ENCODE results near the gene ECM2.
"Not testable (repeated sequence)": the region's sequence is repeated elsewhere in the genome, so short reads cannot be mapped to it uniquely, and the experiment has no call there.

Gene ECM2

DNA sequence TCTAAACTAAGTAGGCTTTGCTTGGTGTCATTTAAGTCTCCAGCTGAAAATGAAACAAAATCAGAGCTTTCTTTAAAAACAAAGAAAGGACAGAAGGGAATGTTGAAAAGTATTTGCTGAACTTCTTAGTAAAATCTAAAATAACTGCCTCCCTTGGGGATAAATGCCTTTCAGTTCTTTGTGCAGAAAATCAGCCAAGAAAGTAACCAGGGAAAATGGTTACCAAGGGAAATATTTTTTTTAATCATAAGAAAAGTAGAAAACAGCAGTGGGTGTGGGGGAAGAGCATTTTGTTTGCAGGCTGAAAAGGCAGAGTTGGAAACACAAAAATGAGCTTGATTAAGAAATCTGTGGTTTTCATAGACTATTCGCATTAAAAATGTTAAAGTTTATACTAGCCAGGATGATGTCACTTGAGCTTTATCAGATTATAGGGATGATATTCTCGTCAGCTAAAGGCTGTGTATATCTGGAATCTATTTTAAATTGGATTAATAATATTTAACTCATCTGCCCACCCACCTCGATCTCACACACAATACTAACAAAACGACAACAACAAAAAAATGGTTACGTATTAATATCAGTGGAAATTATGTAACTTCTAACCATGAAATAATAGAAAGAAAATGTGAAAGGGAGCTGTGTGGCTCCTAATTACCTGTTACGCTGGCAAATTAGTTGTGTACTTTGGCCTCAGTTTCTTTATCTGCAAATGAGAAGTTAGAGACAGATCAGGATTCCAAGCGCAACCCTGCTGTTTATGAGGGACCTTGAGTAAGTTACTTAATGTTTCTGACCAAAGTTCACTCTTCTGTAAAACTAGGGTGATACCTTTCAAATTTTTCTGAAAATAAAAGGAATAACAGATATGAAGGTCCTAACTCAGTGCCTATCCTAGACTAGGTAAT is at the start of gene ECM2:
Gene ECM2 (minus strand): TSS at position 51 of the 911 bp plus-strand sequence. CDS start 13,124 bp downstream, outside the sequence.
- no peak for DNase-seq

DNA sequence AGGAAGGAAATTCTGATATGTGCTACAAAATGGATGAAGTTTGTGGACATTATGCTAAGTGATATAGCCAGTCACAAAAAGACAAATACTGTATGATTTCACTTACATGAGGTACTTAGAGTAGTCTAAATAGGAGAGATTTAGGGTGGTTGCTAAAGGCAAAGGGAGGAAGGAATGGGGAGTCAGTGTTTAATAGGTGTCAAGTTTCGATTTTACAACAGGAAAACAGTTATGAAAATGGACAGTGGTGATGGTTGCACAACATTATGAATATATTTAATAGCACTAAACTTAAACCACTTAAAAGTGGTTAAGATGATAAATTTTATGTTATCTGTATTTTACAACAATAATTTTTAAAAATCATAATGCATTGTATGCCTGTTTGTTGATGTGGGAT is 40.4 kb upstream of the ECM2 start:
- no peak for DNase-seq

DNA sequence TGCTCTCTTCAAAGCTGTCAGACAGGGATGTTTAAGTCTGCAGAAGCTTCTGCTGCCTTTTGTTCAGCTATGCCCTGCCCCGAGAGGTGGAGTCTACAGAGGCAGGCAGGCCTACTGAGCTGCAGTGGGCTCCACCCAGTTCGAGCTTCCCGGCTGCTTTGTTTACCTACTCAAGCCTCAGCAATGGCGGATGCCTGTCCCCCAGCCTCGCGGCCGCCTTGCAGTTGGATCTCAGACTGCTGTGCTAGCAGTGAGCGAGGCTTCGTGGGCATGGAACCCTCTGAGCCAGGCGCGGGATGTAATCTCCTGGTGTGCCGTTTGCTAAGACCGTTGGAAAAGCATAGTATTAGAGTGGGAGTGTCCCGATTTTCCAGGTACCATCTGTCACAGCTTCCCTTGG is 37.8 kb upstream of the ECM2 start:
- DNase-seq: not testable (repeated sequence)

DNA sequence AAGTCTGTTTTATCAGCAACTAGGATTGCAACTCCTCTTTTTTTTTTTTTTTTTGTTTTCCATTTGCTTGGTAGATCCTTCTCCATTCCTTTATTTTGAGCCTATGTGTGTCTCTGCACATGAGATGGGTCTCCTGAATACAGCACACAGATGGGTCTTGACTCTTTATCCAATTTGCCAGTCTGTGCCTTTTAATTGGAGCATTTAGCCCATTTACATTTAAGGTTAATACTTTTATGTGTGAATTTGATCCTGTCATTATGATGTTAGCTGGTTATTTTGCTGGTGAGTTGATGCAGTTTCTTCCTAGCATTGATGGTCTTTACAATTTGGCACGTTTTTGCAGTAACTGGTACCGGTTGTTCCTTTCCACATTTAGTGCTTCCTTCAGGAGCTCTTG is 36.1 kb upstream of the ECM2 start:
- DNase-seq: not testable (repeated sequence)

DNA sequence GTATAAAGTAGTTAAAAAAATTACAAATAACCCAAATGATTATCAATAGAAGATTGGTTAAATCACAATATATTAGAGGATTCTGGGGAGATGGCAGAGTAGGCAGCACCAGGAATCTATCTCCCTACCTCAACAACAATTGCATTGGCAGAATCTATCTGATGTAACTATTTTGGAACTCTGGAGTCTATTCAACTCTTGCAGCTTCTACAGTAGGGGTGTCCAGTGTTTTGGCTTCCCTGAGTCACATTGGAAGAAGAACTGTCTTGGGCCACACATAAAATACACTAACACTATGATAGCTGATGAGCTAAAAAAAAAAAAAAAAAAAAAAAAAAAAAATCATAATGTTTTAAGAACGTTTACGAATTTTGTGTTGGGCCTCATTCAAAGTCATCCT is 29.2 kb upstream of the ECM2 start:
- DNase-seq: no peak

DNA sequence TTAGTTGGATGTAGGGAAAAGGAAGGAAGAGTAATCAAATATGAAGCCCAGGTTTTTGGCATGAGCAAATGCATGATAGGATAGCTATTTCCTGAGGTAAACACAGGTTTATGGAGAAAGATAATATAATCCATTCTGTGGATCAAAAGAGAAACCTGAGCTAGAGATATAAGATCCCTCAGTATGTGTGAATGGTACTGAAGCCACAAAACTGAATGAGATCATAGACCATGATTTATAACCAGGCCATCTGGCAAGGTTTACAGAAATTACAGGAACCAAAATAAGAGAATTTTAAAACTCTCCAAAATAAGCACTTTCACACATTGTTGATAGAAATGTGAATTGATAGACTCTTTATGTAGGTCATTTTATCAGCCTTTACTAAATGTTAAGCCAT is 28.7 kb upstream of the ECM2 start:
- peak; percentile 83 for DNase-seq

DNA sequence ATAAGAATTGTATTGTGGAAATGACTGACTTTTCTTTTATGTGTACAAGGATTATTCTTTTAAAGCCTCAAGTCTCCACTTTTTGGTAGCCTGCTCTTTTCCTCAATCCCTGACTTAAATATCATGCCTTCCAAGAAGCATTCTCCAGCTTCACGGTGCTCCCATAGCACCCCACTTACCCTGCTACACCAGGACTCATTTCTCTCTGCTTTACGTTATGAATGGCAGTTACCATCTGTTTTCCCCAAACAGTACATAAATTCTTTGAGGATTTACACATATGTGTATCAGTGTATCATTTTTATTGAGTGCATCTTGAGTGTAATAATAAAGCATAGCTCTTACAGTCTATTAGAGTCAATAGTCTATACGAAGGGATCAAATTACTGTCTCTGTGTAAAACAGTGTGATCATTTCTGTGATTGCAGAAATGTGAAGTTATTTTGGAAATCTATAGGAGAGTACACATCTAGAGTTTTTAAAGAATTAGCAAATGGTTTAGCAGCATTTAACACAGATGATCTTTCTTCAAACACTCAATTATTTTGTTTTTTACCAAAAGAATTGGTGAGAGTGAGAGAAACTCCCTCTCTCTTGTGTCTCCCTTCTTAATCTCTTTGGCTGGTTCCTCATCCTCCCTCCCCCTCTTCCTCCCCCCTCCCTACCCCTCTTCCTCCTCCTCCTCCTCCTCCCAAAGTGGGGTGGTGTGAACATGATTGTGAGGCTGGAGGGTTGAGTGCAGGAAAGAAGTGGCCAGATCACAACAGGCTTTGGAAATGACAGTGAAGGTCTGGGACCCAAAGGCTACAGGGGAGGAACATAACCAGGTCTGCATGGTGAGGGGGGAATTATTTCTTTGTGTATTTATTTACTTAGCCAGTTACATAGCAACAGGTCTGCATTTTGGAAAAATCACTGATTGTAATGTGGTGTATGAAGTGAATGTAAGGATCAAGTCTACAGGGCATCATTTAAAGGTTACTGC is 27.6 kb upstream of the ECM2 start:
- peak; percentile 47 for DNase-seq

DNA sequence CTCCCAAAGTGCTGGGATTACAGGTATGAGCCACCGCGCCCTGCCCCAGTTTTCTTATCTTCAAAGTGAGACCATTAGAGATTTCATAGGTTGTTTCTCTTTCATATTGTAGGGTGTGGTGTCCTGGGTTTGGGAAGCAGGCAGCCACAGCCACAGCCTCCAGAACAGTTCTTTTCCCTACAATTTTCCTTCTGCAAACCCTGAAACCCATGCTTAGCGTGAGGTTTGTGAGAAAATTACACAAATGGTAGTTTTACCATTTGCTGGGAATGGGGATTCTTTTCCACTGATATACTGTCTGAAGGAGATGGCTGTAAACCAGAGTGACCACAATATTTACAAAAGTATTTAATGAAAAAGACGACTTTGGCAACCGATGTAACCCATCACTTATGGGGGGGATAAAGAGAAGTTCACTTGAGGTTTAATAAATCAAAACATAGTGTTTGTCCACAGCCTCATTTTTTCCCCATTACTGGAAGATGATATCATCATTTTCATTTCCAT is 26.7 kb upstream of the ECM2 start:
- DNase-seq: no peak

DNA sequence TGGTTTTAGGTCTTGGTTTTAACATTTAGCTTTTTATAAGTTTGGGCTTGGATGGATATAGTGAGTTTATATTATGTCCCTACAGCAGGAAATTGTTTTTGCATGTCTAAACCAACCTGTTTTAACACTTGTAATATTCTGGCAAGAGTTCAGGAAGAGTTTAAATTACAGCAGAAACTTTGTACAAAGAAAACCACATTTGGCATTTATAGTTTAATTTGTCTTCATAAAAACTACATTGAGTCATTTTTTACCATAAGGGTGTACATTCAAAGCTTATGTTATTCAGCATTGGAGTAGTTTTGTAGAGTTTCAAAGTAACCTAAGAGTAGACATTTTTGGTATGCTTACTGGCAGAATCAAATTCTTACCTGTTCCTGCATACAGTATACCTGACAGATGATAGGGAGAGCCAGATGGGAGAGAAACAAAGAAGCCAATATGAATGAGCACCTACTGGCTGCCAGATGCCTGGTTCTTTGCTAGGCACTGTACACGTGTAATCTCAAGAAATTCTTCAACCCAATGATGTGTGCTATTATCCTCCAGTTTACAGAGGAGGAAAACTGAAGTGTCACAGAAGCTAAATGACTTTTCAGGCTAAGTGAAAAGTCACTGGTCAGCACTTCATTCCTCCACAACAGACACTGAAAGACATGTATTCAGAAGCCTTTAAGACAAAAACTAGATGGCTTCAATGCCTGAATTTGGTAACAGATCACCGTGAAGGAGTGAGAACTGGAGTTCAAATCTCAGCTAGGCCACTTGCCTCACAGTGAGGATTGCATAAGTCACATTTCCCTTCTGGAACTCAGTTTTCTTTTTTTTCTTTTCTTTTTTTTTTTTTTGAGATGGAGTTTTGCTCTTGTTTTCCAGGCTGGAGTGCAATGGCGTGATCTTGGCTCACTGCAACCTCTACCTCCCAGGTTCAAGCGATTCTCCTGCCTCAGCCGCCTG is 25.9 kb upstream of the ECM2 start:
- no peak for DNase-seq

DNA sequence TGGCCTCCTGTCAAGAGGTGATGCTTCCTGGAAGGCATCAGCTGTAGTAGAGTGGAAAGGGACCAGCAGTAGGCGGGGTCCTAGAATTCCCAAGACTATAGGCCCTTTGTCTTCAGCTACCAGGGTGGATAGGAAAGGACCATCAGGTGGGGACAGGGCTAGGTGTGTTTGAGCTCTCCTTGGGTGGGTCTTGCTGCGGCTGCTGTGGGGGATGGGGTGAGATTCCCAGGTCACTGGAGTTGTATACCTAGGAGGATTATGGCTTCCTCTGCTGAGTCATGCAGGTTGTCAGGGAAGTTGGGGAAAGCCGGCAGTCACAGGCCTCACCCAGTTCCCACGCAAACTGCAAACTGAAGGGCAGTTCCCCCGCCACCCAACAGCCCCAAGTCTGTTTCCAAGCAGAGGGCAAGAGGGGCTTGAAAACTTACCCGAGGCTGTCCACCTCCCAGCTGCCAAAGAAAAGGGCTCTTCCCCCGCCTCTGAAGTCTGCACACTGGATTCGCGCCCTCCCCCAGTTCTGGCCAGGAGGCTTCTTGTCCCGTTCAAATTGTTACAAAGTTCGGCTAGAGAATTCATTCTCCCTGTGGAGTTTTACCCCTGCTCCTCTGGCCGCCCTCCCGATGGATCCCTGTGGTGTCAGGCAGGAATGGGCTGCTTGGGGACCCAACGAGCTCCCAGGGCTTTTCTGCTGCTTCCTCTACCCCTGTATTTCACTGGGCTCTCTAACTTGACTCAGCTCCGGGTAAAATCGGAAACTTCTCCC is 23.0 kb upstream of the ECM2 start:
- no peak for DNase-seq

DNA sequence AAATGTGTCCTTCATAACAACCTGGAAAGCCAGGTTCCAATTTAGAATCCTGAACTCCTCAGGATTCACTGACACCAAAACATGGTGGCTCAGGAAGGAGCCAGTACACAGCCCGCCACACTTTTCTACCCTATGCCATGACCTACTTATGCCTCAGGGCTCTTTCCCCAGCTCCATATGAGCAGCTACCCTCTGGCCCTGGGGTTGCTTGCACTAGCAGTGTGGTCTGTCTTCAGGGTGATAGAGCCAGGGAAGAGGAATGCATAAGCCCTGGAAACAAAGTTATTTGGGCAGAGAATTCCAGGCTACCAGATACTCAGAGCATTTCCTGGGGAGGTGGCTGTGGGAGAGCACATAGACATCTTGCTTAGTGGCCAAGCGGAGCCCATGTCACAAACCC is 15.0 kb upstream of the ECM2 start:
- DNase-seq: no peak

DNA sequence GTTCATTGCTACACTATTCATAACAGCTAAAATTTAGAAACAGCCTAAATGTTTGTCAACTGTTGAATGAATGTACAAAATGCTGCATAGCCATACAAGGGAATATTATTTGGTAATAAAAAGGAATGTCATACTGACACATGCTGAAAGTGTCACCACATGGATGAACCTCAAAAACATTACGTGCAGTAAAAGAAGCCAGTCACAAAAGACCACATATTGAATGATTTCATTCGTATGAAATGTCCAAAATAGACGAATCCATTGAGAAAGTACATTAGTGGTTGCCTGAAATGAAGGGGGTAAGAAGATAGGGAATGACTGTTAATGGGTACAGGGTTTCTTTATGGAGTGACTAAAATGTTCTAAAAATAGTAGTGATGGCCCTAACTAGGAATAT is 11.6 kb upstream of the ECM2 start:
- no peak for DNase-seq

DNA sequence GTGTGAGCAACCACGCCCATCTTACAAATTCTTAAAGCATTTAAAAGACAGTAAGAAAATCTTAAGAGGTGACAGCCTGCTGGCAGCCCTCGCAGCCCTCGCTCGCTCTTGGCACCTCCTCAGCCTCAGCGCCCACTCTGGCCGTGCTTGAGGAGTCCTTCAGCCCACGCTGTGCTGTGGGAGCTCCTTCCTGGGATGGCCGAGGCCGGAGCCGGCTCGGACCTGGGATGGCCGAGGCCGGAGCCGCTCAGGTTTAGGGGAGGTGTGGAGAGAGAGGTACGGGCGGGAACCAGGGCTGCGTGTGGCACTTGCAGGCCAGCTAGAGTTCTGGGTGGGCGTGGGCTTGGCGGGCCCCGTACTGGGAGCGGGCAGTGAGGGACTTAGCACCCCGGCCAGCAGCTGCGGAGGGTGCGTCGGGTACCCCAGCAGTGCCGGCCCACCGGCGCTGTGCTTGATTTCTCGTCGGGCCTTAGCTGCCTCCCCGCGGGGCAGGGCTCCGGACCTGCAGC is 9.3 kb upstream of the ECM2 start:
- DNase-seq: no peak

DNA sequence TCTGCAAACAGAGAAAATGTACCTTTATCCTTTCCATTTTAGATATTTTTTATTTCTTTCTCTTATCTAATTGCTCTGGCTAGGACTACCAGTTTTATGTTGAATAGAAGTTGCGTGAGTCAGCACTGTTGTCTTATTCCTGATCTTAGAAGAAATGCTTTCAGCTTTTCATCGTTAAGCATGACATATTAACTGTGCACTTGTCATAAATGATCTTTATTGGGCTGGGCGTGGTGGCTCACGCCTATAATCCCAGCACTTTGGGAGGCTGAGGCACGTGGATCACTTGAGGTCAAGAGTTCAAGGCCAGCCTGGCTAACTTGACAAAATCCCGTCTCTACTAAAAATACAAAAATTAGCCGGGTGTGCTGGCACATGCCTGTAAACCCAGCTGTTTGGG is 8.2 kb upstream of the ECM2 start:
- DNase-seq: no peak

DNA sequence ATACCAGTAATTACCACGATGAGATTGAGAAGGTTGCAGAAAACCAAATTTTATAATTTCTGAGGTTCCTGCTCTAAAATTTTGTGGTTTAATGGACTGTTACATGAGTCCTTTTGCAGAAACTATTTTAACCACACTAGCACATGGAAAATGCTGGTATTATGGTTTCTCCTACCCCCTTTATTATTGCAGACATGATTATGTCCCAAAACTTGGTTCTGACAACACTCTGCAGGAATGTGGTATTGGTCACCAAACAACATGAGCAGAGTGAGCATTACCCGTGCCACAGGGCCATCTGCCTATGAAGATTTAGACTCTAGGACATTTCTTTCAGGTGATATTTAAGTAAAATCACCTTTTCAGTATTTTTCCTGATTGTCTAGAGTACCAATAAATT is 2.8 kb upstream of the ECM2 start:
- DNase-seq: no peak

DNA sequence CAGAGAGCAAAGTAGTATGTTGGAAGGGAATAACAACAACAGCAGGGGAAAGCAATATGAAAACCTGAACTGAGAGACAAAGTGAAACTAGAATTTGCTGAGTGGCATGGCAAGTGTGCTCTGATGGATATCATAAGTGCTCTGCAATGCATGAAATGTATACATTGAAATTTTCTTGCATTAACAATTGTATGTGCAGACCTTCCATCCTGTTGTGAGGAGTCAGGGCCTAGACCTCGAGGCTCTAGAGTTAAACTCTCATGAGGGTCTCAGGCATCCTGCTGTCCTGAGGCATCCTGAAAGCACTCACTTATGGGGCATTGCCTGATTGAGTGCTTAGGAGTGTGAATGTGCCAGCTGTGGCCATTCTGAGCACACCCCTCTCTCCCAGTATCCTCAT is 1.1 kb downstream of the ECM2 start:
- no peak for DNase-seq

DNA sequence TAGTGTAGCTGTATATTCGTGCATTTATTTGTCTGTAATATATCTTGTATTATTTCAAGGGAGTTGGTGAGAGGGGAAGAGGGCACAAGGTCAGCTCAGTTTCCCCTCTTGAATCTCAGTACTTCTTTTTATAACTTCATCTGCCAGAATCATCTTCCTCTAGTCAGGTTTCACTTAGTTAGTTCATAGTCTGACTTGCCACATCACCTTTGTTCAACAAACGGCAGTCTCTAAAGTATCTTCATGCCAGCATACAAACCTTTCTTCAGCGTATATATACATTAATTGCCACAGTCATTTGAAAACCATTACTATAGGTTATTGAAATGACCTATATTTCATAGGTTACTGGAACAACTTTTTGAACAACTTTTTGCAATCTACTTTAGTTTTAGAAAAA is 1.6 kb downstream of the ECM2 start:
- DNase-seq: no peak

DNA sequence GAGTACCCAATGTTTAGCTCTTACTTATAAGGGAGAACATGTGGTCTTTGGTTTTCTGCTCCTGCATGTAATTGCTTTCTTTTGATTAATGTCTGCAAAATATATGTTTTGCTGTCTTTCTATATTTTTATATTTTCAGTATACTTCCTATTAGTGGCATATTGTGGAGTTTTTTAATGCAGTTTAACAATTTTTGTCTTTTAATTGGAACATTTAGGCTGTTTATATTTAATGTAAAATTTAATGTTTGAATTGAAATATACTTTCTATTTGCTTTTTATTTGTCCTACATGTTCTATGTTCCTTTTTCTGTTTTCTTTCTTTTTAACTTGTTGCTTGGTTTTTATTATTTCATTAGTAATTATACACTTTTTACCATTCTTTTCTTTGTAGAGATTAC is 4.9 kb downstream of the ECM2 start:
- DNase-seq: no peak

DNA sequence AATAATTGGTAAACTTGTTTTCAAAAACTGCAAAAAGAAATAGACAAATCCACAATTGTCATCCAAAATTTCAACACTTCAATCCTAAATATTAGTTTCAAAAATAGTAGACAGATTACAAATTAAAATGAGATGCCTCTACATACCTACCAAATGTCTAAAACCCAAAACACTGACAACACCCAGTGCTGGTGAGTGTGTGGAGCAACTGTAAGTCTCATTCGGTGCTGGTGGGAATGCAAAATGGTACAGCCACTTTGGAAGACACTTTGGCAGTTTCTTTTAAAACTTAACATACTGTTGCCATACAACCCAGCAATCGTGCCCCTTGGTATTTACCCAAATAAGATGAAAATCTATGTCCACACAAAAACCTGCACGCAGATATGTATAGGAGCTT is 6.7 kb downstream of the ECM2 start:
- no peak for DNase-seq

DNA sequence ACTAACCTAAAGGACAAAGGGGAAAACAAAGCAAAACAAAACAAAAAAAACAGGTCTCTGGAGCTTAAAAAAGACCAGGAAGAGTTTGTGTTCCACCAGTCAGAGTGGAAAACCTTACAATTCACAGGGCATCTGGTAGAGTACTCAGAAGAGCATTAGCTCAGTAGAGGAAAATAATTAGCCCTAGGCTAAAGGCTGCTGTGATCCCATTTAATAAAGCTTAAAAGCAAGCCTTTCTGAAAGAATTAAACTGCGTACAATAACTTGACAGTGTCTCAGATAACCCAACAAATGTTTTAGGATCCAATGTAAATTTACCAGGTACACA is 7.3 kb downstream of the ECM2 start:
- no peak for DNase-seq

DNA sequence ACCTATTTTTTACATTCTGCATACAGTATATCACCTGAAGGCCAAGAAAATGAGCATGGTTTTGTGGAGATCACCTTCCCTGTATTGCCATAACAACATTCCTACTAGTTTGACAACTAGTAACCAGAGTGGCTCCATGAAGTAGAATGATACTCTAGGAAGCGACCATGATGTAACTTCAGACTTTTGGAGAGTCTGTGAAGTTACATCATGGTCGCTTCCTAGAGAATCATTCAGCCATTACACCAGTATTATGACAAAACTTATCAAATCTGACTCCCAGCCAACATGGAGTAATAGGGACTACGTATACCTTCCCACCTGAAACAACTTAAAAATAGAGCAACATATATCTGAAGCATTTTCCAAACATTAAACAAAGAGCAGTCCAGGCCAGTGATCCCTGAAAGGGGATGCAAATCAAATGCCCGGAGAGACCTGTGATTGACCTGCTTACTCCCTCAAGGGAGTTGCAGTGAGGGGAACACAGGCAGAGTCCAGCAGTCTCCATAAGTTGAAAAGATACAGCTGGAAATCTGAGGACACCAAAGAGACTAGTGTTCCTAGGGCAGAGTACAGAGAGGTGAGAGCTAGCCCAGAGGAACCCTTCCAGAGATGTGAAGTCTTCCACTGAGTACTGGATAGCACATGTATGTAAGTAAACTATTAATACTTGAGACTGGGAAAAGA is 7.8 kb downstream of the ECM2 start:
- no peak for DNase-seq
